Heart left ventricle (tissue), 13 donors: ENCODE data around the gene BAG2.

Source experiments
- CTCF ChIP-seq, 12 donors: fragments of 200-600 bp; sonication (generic) in 4 of 12; IDR thresholded peaks; one replicate each; pipeline versions ENCODE4 v1.5.0 to v1.8.0; 2018 to 2022; ENCODE audit warnings: antibody characterized with exemption in 12 of 12, mild to moderate bottlenecking in 5 of 12
- POLR2A ChIP-seq, 2 donors: fragments of 450-650 bp; IDR thresholded peaks; one replicate each; pipeline ENCODE4 v1.6.1; 2017; ENCODE audit warnings: antibody characterized with exemption in 2 of 2, mild to moderate bottlenecking in 2 of 2, moderate library complexity in 2 of 2
- donor health status: ischemic (EF 13 %, LVEDD 7.1; RV severe dilation, severe dysfunction).
- donor health status: DM: no; HTN: yes; CAD: no.
- donor health status: DM: no; HTN: no; CAD: no.
- donor health status: ischemic (EF 25% LVEDD 6.9; RV normal size, moderate dysfunction).
- donor health status: ischemic (EF 25% LVEDD 5.7; RV mildly dilated, moderate dysfunction).
- donor health status: ischemic (EF 35%, LVEDD 5.7; RV mildly dilated, moderate dysfunction).
- donor health status: nonischemic (EF 11% LVEDD 7.7; RV severe dilation, severe dysfunction).
- donor health status: DM: yes; HTN: yes; CAD: no.
- donor health status: PGD.
- donor health status: ischemic (EF 29% LVEDD 5.4; RV normal size, mild dysfunction).
- donor health status: nonischemic (EF 23%, LVEDD 6.1; RV moderate dilation, normal function).

- TF ChIP-seq CTCF (IDR thresholded peaks at IDR 0.05) (no peak), POLR2A (IDR thresholded peaks at IDR 0.05) (no peak)
These were observed 27.0 kb downstream of the BAG2 start for GRCh38 chr6:57198926-57199636.
